Progenitor cell of endocrine pancreas (in vitro differentiated cells): ENCODE data around the gene OOSP4A. TPM values are rescaled to one million over a fixed set of nuclear protein-coding genes. Genes with fewer than 3 reads are reported as not detected.

Source experiments
- DNase-seq: peaks from one replicate; pipeline ENCODE4 v3.0.0; 2021; ENCODE audit warnings: low spot score; ENCODE audit not compliant: unreplicated experiment
- H3K27ac Mint-ChIP-seq: 2 replicates; pipeline ENCODE4 v1.8.0; 2021; ENCODE audit warnings: mild to moderate bottlenecking, moderate library complexity, mixed read lengths
- H3K27me3 Mint-ChIP-seq: 2 replicates; pipeline ENCODE4 v1.8.0; 2021; ENCODE audit warnings: mixed read lengths
- H3K36me3 Mint-ChIP-seq: 2 replicates; pipeline ENCODE4 v1.8.0; 2022; ENCODE audit warnings: mixed read lengths; ENCODE audit not compliant: insufficient read depth
- H3K4me1 Mint-ChIP-seq: 2 replicates; pipeline ENCODE4 v1.8.0; 2021; ENCODE audit warnings: low read depth, mixed read lengths
- H3K4me3 Mint-ChIP-seq: 2 replicates; pipeline ENCODE4 v1.8.0; 2021; ENCODE audit warnings: low read depth, mild to moderate bottlenecking, moderate library complexity, mixed read lengths
- H3K9me3 Mint-ChIP-seq: 2 replicates; pipeline ENCODE4 v1.8.0; 2021; ENCODE audit warnings: low read depth, mixed read lengths
- long read RNA-seq: library from polyadenylated mRNA; unstranded; transcript quantifications from one replicate; pipeline ENCODE4 v2.0.0, GENCODE V29; 2020
- total RNA-seq: library from RNA; stranded (reverse); gene quantifications from 2 replicates; pipeline ENCODE4 v1.2.1, GENCODE V29; 2021
- TF ChIP-seq, protein P1 (sequence below): fragments of 200-600 bp; sonication (generic); IDR thresholded peaks from one replicate; pipeline ENCODE4 v1.5.0; 2021; ENCODE audit warnings: antibody characterized with exemption, mild to moderate bottlenecking; ENCODE audit not compliant: unreplicated experiment

The OOSP4A gene
- total RNA-seq = not detected in 2 replicates
- long read RNA-seq = 0 reads

DNA sequence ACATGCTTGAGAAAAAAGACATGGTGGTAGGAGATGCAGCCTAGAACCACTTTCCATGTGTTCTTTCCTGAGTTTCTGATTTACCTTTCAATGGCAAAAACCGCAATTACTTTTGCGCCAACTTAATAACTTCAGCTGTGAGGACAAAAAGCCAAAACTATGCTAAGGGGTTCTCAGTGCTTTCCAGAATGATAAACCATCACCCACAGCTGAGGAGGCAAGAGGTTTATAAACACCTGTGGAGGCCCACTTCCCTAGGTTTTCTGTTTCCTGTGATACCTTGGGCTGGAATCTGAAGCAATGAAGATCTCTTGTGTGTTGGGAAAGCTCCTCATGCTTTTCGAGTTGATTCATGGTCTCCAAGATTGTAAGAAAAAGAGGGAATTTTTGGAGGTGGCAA lies at the start of gene OOSP4A:
Gene OOSP4A (plus strand): TSS at position 301 of the 400 bp plus-strand sequence. CDS start 0 bp downstream, at position 301.
- no peak within 1 kb of the TSS for H3K27ac Mint-ChIP-seq
- peaks cover 16% of the 10 kb centered on the region for H3K4me1 Mint-ChIP-seq
- TF ChIP-seq, protein P1, sequence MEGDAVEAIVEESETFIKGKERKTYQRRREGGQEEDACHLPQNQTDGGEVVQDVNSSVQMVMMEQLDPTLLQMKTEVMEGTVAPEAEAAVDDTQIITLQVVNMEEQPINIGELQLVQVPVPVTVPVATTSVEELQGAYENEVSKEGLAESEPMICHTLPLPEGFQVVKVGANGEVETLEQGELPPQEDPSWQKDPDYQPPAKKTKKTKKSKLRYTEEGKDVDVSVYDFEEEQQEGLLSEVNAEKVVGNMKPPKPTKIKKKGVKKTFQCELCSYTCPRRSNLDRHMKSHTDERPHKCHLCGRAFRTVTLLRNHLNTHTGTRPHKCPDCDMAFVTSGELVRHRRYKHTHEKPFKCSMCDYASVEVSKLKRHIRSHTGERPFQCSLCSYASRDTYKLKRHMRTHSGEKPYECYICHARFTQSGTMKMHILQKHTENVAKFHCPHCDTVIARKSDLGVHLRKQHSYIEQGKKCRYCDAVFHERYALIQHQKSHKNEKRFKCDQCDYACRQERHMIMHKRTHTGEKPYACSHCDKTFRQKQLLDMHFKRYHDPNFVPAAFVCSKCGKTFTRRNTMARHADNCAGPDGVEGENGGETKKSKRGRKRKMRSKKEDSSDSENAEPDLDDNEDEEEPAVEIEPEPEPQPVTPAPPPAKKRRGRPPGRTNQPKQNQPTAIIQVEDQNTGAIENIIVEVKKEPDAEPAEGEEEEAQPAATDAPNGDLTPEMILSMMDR = no peak
- H3K9me3 Mint-ChIP-seq = peaks cover 8% of the 10 kb centered on the region
- H3K4me3 Mint-ChIP-seq = no peak within 1 kb of the TSS
- no peak for DNase-seq
- H3K27me3 Mint-ChIP-seq = no peaks in the 10 kb centered on the region
- no peaks in the 10 kb centered on the region for H3K36me3 Mint-ChIP-seq

DNA sequence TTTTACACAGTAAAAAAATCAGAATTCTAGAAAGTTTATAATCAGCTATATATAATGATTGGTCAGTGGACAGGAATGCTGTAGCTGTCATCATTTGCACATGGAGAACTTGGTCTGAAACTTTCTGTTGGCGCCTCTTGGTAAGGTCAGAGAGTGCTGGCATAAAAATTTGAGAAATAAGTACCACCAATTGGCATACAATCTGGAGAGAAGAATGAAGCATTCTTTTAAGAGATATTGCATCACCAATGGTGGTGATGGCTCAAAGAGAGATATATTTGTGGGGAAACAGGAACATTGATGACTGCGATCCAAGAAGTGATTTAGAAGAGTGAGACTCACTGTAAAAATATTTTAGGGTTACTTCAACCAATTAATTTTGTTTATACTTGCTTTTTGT lies 45.4 kb upstream of the OOSP4A start:
- Mint-ChIP-seq H3K27ac (no peak overlapping the region), H3K36me3 (peaks cover 15% of the 10 kb centered on the region), H3K9me3 (peaks cover 32% of the 10 kb centered on the region), H3K27me3 (no peaks in the 10 kb centered on the region), H3K4me3 (no peak overlapping the region), H3K4me1 (peaks cover 2% of the 10 kb centered on the region)
- TF ChIP-seq, protein P1 = no peak
- DNase-seq = no peak

DNA sequence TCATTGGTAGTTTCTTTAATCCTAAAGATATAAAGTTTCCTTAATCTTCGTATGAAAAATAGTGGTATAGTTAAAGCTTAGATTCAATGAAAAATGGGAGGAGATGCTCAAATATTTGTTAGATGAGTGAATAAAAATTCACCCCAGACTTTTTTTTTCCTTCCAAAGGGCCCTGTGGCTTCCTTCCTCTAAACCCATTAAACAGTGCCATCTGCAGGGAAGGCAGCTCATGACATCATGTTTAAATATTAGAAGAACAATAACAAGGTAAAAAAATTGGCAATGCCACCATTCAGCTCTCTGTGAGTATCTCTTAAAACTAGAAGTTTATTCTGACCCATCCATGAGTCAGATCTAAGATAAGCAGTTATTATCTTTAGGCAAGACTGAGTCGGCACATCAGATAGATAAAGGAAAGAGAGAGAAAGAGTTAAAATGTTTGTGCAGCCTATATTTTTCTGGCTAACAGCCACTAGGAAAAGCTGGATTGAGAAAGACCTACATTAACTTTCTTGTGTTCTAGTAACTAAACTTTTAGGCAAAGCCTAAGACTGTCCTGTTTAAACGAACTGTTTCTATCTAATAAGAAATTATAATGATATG lies 44.7 kb upstream of the OOSP4A start:
- Mint-ChIP-seq H3K36me3 (peaks cover 17% of the 10 kb centered on the region), H3K27me3 (no peaks in the 10 kb centered on the region), H3K4me3 (no peak overlapping the region), H3K9me3 (peaks cover 36% of the 10 kb centered on the region), H3K4me1 (peaks cover 2% of the 10 kb centered on the region), H3K27ac (no peak overlapping the region)
- TF ChIP-seq, protein P1 = peak; percentile 73
- DNase-seq = no peak

DNA sequence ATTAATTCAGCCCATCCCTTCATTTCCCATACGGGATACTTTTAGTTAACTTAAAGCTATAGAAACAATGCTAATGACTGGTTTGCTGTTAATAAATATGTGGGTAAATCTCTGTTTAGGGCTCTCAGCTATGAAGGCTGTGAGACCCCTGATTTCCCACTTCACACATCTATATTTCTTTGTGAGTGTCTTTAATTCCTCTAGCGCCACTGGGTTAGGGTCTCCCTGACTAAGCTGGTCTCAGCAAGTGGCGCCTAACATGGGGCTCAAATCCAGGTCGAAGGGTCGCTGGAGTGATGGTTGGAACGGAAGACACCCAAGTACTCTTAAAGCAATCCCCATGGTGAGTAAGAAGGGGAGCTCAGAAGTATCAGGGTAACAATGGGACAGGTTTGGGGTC lies 40.0 kb upstream of the OOSP4A start:
- no peak for DNase-seq
- TF ChIP-seq, protein P1 = no peak
- Mint-ChIP-seq H3K36me3 (peaks cover 19% of the 10 kb centered on the region), H3K4me1 (peaks cover 2% of the 10 kb centered on the region), H3K27me3 (no peaks in the 10 kb centered on the region), H3K4me3 (no peak overlapping the region), H3K9me3 (peaks cover 46% of the 10 kb centered on the region), H3K27ac (no peak overlapping the region)

DNA sequence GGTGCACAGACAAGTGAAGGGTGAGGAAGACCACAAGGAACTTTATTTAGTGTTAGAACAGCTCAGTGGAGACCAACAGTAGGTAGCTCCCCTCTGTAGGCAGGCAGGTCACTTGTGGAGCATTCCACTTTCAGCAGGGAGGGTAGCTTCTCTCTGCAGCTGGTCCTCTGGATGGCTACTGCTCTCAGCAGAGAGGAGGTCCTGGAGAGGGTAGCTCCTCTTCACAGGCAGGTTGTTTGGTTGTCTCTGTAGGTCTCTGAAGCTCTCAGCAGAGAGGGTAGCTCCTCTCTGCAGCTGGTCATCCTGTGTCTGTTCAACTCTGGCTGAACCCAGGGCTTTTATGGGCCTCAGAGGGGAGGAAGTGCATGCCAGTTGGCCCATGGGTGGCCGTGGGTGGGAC lies 32.1 kb upstream of the OOSP4A start:
- no peaks in the 10 kb centered on the region for H3K27me3 Mint-ChIP-seq
- H3K36me3 Mint-ChIP-seq = peaks cover 9% of the 10 kb centered on the region
- H3K4me3 Mint-ChIP-seq = no peak overlapping the region
- H3K9me3 Mint-ChIP-seq = peaks cover 23% of the 10 kb centered on the region
- H3K27ac Mint-ChIP-seq = no peak overlapping the region
- TF ChIP-seq, protein P1 = no peak
- DNase-seq = no peak
- no peaks in the 10 kb centered on the region for H3K4me1 Mint-ChIP-seq
